AG08395 (cell line): Measurements from ENCODE around the gene SBNO1.
"Not testable (repeated sequence)": the region's sequence is repeated elsewhere in the genome, so short reads cannot be mapped to it uniquely, and the experiment has no call there.

Experiments
- DNase-seq: peaks from one replicate; pipeline ENCODE4 v3.0.0; 2012; ENCODE audit warnings: mixed read lengths, low spot score

SBNO1 gene

DNA sequence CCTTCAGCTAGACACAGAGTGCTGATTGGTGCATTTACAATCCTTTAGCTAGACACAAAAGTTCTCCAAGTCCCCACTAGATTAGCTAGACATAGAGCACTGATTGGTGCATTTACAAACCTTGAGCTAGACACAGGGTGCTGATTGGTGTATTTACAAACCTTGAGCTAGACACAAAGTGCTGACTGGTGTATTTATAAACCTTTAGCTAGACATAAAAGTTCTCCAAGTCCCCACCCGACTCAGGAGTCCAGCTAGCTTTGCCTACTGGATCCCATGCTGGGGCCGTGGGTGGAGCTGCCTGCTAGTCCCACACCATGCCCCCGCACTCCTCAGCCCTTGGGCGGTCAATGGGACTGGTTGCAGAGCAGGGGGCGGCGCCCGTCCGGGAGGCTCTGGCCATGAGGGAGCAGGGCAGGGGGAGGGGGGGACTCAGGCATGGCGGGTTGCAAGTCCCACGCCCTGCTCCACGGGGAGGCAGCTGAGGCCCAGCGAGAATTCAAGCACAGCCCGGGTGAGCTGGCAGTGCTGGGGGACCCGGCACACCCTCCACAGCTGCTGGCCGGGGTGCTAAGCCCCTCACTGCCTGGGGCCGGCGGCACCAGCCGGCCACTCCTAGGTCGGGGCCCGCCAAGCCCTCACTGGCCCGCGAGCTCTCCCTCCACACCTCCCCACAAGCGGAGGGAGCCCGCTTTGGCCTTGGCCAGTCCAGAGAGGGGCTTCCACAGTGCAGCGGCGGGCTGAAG, 115.5 kb downstream of the SBNO1 start:
- not testable (repeated sequence) for DNase-seq

DNA sequence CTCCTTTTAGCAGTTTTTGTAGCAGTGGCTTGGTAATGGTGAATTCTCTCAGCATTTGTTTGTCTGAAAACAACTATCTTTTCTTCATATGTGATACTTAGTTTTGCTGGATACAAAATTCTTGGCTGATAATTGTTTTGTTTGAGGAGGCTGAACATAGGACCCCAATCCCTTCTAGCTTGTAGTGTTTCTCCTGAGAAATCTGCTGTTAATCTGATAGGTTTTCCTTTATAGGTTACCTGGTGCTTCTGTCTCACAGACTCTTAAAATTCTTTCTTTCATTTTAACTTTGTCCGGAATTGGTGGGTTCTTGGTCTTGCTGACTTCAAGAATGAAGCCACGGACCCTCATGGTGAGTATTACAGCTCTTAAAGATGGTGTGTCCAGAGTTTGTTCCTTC, 116.5 kb downstream of the SBNO1 start:
- not testable (repeated sequence) for DNase-seq

- DNase-seq = no peak
Observed at GRCh38 chr12:123245678-123246077, 119.0 kb downstream of the SBNO1 start.

DNA sequence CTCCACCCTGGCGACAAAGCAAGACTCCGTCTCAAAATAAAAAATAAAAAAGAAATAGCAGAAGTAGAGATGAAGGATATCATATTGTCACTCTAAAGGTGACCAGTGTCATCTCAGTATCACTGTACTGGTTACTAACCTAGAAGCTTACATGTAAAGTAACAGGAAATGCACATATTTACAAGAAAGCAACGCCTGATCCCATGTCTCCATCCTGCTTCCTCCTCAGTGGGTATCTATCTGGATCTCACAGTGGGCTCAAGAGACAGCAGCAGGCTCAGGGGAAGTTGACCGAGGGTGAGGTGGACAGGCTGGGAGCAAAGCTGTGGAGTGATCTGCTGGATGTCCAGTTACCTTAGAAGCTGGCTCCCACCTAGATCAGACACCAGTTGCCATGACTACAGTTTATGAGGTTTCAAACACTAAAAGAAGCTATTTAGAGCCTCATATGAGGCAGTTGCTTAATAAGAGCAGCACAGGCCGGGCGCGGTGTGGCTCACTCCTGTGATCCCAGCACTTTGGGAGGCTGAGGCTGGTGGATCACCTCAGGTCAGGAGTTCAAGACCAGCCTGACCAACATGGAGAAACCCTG, 120.9 kb downstream of the SBNO1 start:
- DNase-seq = no peak

DNA sequence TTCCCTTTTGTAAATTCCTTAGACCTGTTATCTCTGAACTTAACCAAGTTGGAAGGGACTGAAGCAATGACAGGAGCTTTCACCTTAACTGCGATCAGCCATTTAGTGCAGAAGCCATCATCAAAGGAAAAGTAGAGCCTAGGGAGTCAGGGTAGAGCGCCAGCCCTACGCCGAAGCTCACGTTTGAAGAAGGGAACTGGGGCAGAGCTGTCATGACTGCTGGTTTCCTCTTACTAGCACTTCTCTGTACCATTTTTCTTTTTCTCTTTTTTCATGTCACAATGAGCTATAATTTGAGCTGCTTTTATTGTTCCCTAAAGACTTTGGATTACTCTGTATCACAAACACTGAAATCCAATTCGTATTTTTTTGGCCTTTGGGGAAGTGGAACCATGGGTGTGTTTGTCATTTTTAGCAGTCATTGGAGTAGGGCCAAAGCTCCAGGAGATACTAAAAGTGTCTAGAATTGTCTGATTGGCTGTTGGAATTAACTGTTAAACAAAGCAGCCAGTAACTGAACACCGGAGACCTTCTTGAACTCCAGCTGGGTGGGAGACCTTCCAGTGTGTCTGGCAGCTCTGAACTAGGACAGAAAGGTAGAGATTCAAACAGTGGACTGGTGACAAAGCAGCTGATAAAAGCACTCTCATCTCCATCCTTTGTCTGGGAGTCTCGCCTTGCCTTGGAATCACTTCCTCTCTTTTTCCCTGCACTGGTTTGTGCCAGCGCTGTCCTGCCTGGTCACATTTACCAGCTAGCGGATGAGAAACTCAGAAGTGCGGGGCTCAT, 122.3 kb downstream of the SBNO1 start:
- DNase-seq = no peak
